Trophoblast cell (in vitro differentiated cells and primary cell): ENCODE measurements around the gene SMARCB1.
"Not testable (repeated sequence)": the region's sequence is repeated elsewhere in the genome, so short reads cannot be mapped to it uniquely, and the experiment has no call there.

Experiments
- DNase-seq, 2 donors: peaks; one replicate each; pipeline ENCODE4 v3.0.0-alpha.2; 2016
- H2AFZ ChIP-seq: 2 replicates; pipeline ENCODE4 v1.6.1; 2013; ENCODE audit warnings: low read length, moderate library complexity, mild to moderate bottlenecking; ENCODE audit not compliant: insufficient read depth, poor library complexity
- H2AK5ac ChIP-seq: 2 replicates; pipeline ENCODE4 v1.6.1; 2013; ENCODE audit warnings: mild to moderate bottlenecking, low read length
- H2BK120ac ChIP-seq: 2 replicates; pipeline ENCODE4 v1.6.1; 2013; ENCODE audit warnings: low read length, mild to moderate bottlenecking, moderate library complexity; ENCODE audit not compliant: insufficient read depth, poor library complexity
- H2BK12ac ChIP-seq: 2 replicates; pipeline ENCODE4 v1.6.1; 2013; ENCODE audit warnings: mild to moderate bottlenecking, low read length, moderate library complexity
- H2BK5ac ChIP-seq: 2 replicates; pipeline ENCODE4 v1.6.1; 2013; ENCODE audit warnings: low read length, low read depth, moderate library complexity, mild to moderate bottlenecking; ENCODE audit not compliant: poor library complexity
- H3K14ac ChIP-seq: 2 replicates; pipeline ENCODE4 v1.6.1; 2013; ENCODE audit warnings: mild to moderate bottlenecking, low read length
- H3K18ac ChIP-seq: 2 replicates; pipeline ENCODE4 v1.6.1; 2013; ENCODE audit warnings: mild to moderate bottlenecking, low read length
- H3K23ac ChIP-seq: 2 replicates; pipeline ENCODE4 v1.6.1; 2013; ENCODE audit warnings: low read length
- H3K27ac ChIP-seq: 2 replicates; pipeline ENCODE4 v1.5.1; 2013; ENCODE audit warnings: low read depth, mild to moderate bottlenecking, inconsistent platforms, low read length, moderate library complexity
- H3K27me3 ChIP-seq: 2 replicates; pipeline ENCODE4 v1.6.1; 2013; ENCODE audit warnings: inconsistent platforms, mild to moderate bottlenecking, low read length, moderate library complexity; ENCODE audit not compliant: insufficient read depth
- H3K36me3 ChIP-seq, 2 experiments: 1 replicate in 1 of 2; 2 replicates in 1 of 2; pipeline ENCODE4 v1.6.1; 2013; ENCODE audit warnings: low read length in 2 of 2, mild to moderate bottlenecking in 2 of 2, moderate library complexity in 1 of 2; ENCODE audit not compliant: insufficient read depth in 2 of 2, control insufficient read depth in 1 of 2
- H3K4ac ChIP-seq: 2 replicates; pipeline ENCODE4 v1.6.1; 2013; ENCODE audit warnings: low read depth, mild to moderate bottlenecking, low read length, moderate library complexity
- H3K4me1 ChIP-seq, 2 experiments: 1 replicate in 1 of 2; 2 replicates in 1 of 2; pipeline ENCODE4 v1.6.1; 2013; ENCODE audit warnings: low read length in 2 of 2, mild to moderate bottlenecking in 2 of 2, moderate library complexity in 1 of 2; ENCODE audit not compliant: insufficient read depth in 2 of 2, control insufficient read depth in 1 of 2
- H3K4me2 ChIP-seq: 2 replicates; pipeline ENCODE4 v1.6.1; 2013; ENCODE audit warnings: inconsistent platforms, mild to moderate bottlenecking, low read length, moderate library complexity
- H3K4me3 ChIP-seq: 2 replicates; pipeline ENCODE4 v1.5.1; 2013; ENCODE audit warnings: mild to moderate bottlenecking, low read depth, low read length, inconsistent platforms
- H3K79me1 ChIP-seq: one replicate; pipeline ENCODE4 v1.6.1; 2013; ENCODE audit warnings: low read length
- H3K79me2 ChIP-seq: 2 replicates; pipeline ENCODE4 v1.6.1; 2013; ENCODE audit warnings: low read length, mild to moderate bottlenecking; ENCODE audit not compliant: control insufficient read depth, insufficient read depth, poor library complexity
- H3K9ac ChIP-seq: 2 replicates; pipeline ENCODE4 v1.6.1; 2013; ENCODE audit warnings: mild to moderate bottlenecking, low read length
- H3K9me3 ChIP-seq: 2 replicates; pipeline ENCODE4 v1.6.1; 2013; ENCODE audit warnings: low read depth, mild to moderate bottlenecking, control low read depth, inconsistent platforms, low read length; ENCODE audit not compliant: insufficient read depth
- H4K12ac ChIP-seq: 2 replicates; pipeline ENCODE4 v1.6.1; 2013; ENCODE audit warnings: low read depth, mild to moderate bottlenecking, low read length, moderate library complexity
- H4K8ac ChIP-seq: 2 replicates; pipeline ENCODE4 v1.6.1; 2013; ENCODE audit warnings: low read depth, mild to moderate bottlenecking, low read length, moderate library complexity
- H4K91ac ChIP-seq: one replicate; pipeline ENCODE4 v1.6.1; 2013; ENCODE audit warnings: low read depth, mild to moderate bottlenecking, low read length, moderate library complexity
- WGBS: extraction: QIAGEN DNeasy Blood & Tissue Kit; methylation state at CpG from one replicate; pipeline ENCODE4 v1.1.7; 2013; ENCODE audit warnings: missing lambda C conversion rate; ENCODE audit not compliant: insufficient read length, insufficient coverage; ENCODE audit errors: extremely low coverage; 5-methylcytosine and 5-hydroxymethylcytosine counted together

SMARCB1 gene

GRCh38 chr22:23857606-23858483 lies 71.1 kb downstream of the SMARCB1 start, which contains the start of gene SLC2A11:
SLC2A11 (plus strand) TSS chr22:23857875; CDS start chr22:23858000, 125 bp downstream.
- Histone ChIP-seq H2BK120ac (peak within 1 kb of the TSS; percentile 61), H3K27ac (peak within 1 kb of the TSS; percentile 85), H4K8ac (peak within 1 kb of the TSS; percentile 97), H3K14ac (peak within 1 kb of the TSS; percentile 87), H3K79me1 (peaks cover 9% of the 10 kb centered on the region), H3K79me2 (peaks cover 3% of the 10 kb centered on the region), H3K18ac (peak within 1 kb of the TSS; percentile 54), H3K9me3 (no peaks in the 10 kb centered on the region), H3K4me3 (peak within 1 kb of the TSS; percentile 74), H3K4ac (peak within 1 kb of the TSS; percentile 68), H3K4me2 (peak within 1 kb of the TSS; percentile 94), H3K27me3 (no peaks in the 10 kb centered on the region), H2AFZ (peak within 1 kb of the TSS; percentile 91), H3K4me1 (peaks cover 0 to 5% of the 10 kb centered on the region in 2 experiments), H2AK5ac (peak within 1 kb of the TSS; percentile 50), H4K12ac (peak within 1 kb of the TSS; percentile 91), H4K91ac (peak within 1 kb of the TSS; percentile 73), H2BK12ac (peak within 1 kb of the TSS; percentile 16), H3K9ac (peak within 1 kb of the TSS; percentile 81), H3K23ac (no peak within 1 kb of the TSS), H3K36me3 (peaks cover 0 to 1% of the 10 kb centered on the region in 2 experiments), H2BK5ac (peak within 1 kb of the TSS; percentile 67)
- no CpG with 5 or more reads among the region's 60 CpGs for WGBS
- peak; percentile 100 for DNase-seq

- DNase-seq = no peak
- Histone ChIP-seq H3K27ac (no peak overlapping the region), H2BK5ac (no peak overlapping the region), H3K4ac (no peak overlapping the region), H4K8ac (no peak overlapping the region), H2AK5ac (no peak overlapping the region), H3K9ac (no peak overlapping the region), H4K12ac (no peak overlapping the region), H3K14ac (no peak overlapping the region), H3K4me2 (peak overlapping the region; percentile 94), H2BK12ac (no peak overlapping the region), H2BK120ac (no peak overlapping the region), H2AFZ (no peak overlapping the region), H3K27me3 (no peaks in the 10 kb centered on the region), H3K4me3 (peak overlapping the region; percentile 74), H3K9me3 (no peaks in the 10 kb centered on the region), H3K4me1 (peaks cover 0 to 5% of the 10 kb centered on the region in 2 experiments), H4K91ac (no peak overlapping the region), H3K18ac (no peak overlapping the region), H3K79me1 (peaks cover 9% of the 10 kb centered on the region), H3K79me2 (peaks cover 3% of the 10 kb centered on the region), H3K23ac (no peak overlapping the region), H3K36me3 (peaks cover 0 to 5% of the 10 kb centered on the region in 2 experiments)
- no CpG with 5 or more reads among the region's 7 CpGs for WGBS
Measured at GRCh38 chr22:23858484-23858815, 71.7 kb downstream of the SMARCB1 start.

GRCh38 chr22:23859201-23859600 lies 72.4 kb downstream of the SMARCB1 start:
- Histone ChIP-seq H3K23ac (no peak overlapping the region), H3K18ac (no peak overlapping the region), H4K8ac (no peak overlapping the region), H2AFZ (no peak overlapping the region), H3K4me2 (no peak overlapping the region), H2BK12ac (no peak overlapping the region), H3K4me3 (no peak overlapping the region), H3K27me3 (no peaks in the 10 kb centered on the region), H2BK120ac (no peak overlapping the region), H3K36me3 (peaks cover 0 to 5% of the 10 kb centered on the region in 2 experiments), H2BK5ac (no peak overlapping the region), H3K27ac (no peak overlapping the region), H3K79me2 (peaks cover 3% of the 10 kb centered on the region), H3K79me1 (peaks cover 9% of the 10 kb centered on the region), H3K4ac (no peak overlapping the region), H2AK5ac (peak overlapping the region; percentile 35), H3K9me3 (no peaks in the 10 kb centered on the region), H4K12ac (no peak overlapping the region), H3K4me1 (peaks cover 0 to 5% of the 10 kb centered on the region in 2 experiments), H3K9ac (no peak overlapping the region), H3K14ac (no peak overlapping the region), H4K91ac (no peak overlapping the region)
- WGBS = no CpG with 5 or more reads among the region's 4 CpGs
- DNase-seq = no peak

GRCh38 chr22:23860187-23860586 lies 73.4 kb downstream of the SMARCB1 start:
- not testable (repeated sequence) for H3K9me3 ChIP-seq, H3K4ac ChIP-seq, H3K23ac ChIP-seq, H3K27ac ChIP-seq, H3K79me1 ChIP-seq, H3K79me2 ChIP-seq, H3K27me3 ChIP-seq, H3K9ac ChIP-seq, H2BK5ac ChIP-seq, DNase-seq, H4K12ac ChIP-seq, H3K4me3 ChIP-seq, H2AK5ac ChIP-seq, H4K8ac ChIP-seq, H3K18ac ChIP-seq, H3K14ac ChIP-seq, H2BK12ac ChIP-seq, H3K4me1 ChIP-seq, H3K4me2 ChIP-seq, H3K36me3 ChIP-seq, H4K91ac ChIP-seq, H2AFZ ChIP-seq, H2BK120ac ChIP-seq
- no CpG with 5 or more reads among the region's 8 CpGs for WGBS
